Tibial nerve (tissue), 4 donors: Measurements from ENCODE around the gene GSK3B.

Experiments
- CTCF ChIP-seq, 5 experiments: fragments of 200-600 bp in 3 of 5; fragments of 450-650 bp in 2 of 5; sonication (generic) in 3 of 5; IDR thresholded peaks; one replicate each; pipeline ENCODE4 v1.5.1; 2016 to 2019; ENCODE audit warnings: antibody characterized with exemption in 5 of 5, mild to moderate bottlenecking in 3 of 5, moderate library complexity in 2 of 5
- EP300 ChIP-seq, 2 donors: sonication (generic); formaldehyde crosslinking; IDR thresholded peaks; one replicate each; pipeline ENCODE4 v1.6.1; 2017; ENCODE audit warnings: antibody characterized with exemption in 2 of 2, mild to moderate bottlenecking in 1 of 2
- POLR2A ChIP-seq, 2 donors: fragments of 450-650 bp; IDR thresholded peaks; one replicate each; pipeline ENCODE4 v1.6.1; 2017; ENCODE audit warnings: antibody characterized with exemption in 2 of 2, mild to moderate bottlenecking in 2 of 2, moderate library complexity in 2 of 2

GRCh38 chr3:120013481-120013880, 80.8 kb downstream of the GSK3B start:
- TF ChIP-seq CTCF (IDR thresholded peaks at IDR 0.05): no peak
- TF ChIP-seq POLR2A (IDR thresholded peaks at IDR 0.05): no peak
- no peak for TF ChIP-seq EP300 (IDR thresholded peaks at IDR 0.05)
